ENCODE results near the gene AGAP2. TPM values are rescaled to one million over a fixed set of nuclear protein-coding genes. Genes with fewer than 3 reads are reported as not detected.

AGAP2 gene
- total RNA-seq, 1 experiment from 2014 or later: 0.40 TPM

DNA sequence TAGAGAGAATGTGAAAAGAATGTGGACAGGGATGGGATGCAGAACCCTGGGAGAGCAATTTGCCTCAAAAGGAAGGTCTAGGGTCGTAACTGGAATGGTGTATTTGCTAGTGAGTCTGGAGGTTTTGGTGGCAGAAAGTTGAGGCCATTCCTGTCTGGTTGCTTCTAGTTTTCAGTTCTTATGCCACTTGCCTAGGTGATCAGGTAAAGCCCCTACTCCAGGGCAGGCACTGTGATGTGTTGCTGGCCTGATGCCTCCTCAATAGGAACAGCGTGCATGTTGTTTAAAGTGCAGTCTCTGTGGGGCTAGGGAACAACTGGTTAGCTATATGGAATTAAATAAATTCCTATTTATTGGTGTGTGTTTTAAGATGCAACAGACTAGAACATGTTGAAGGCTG is 38.2 kb downstream of the AGAP2 start:
- ATAC-seq (no peak), DNase-seq (no peak)
- TF ChIP-seq, protein P1, sequence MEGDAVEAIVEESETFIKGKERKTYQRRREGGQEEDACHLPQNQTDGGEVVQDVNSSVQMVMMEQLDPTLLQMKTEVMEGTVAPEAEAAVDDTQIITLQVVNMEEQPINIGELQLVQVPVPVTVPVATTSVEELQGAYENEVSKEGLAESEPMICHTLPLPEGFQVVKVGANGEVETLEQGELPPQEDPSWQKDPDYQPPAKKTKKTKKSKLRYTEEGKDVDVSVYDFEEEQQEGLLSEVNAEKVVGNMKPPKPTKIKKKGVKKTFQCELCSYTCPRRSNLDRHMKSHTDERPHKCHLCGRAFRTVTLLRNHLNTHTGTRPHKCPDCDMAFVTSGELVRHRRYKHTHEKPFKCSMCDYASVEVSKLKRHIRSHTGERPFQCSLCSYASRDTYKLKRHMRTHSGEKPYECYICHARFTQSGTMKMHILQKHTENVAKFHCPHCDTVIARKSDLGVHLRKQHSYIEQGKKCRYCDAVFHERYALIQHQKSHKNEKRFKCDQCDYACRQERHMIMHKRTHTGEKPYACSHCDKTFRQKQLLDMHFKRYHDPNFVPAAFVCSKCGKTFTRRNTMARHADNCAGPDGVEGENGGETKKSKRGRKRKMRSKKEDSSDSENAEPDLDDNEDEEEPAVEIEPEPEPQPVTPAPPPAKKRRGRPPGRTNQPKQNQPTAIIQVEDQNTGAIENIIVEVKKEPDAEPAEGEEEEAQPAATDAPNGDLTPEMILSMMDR (conservative IDR thresholded peaks at IDR 0.05; ENCODE audit: low read depth, low read length): no peak
- TF ChIP-seq EZH2 (IDR thresholded peaks at IDR 0.05; ENCODE audit: low read length, unreplicated experiment) (no peak), EZH2phosphoT487 (IDR thresholded peaks at IDR 0.05; ENCODE audit: borderline replicate concordance, low read length) (no peak)
- CTCF ChIA-PET: no interaction called here
- POLR2A ChIA-PET (ENCODE audit: unreplicated experiment): no interaction called here
- Histone ChIP-seq H3K9ac (ENCODE audit: low read length) (no peak overlapping the region), H3K4me2 (ENCODE audit: low read length) (no peak overlapping the region), H4K20me1 (ENCODE audit: low read length) (no peaks in the 10 kb centered on the region), H3K36me3 (ENCODE audit: low read depth, low read length) (peaks cover 41% of the 10 kb centered on the region), H3F3A (ENCODE audit: low read length, unreplicated experiment) (no peaks in the 10 kb centered on the region), H3K27me3 (ENCODE audit: low read length) (no peaks in the 10 kb centered on the region), H3K79me2 (ENCODE audit: low read length) (peaks cover 6% of the 10 kb centered on the region), H3K9me3 (ENCODE audit: low read length) (no peaks in the 10 kb centered on the region), H3K4me1 (ENCODE audit: insufficient read depth, low read length) (no peaks in the 10 kb centered on the region), H2AFZ (ENCODE audit: low read length) (no peak overlapping the region), H3K9me2 (replicated peaks; ENCODE audit: low read length) (no peaks in the 10 kb centered on the region), H3K4me3 (ENCODE audit: low read length) (no peak overlapping the region), H3K27ac (ENCODE audit: low read length) (no peak overlapping the region)
- BruUV-seq (replicated peaks): no TSS peak
- intact Hi-C loops (cut with micrococcal nuclease): no loop called here

DNA sequence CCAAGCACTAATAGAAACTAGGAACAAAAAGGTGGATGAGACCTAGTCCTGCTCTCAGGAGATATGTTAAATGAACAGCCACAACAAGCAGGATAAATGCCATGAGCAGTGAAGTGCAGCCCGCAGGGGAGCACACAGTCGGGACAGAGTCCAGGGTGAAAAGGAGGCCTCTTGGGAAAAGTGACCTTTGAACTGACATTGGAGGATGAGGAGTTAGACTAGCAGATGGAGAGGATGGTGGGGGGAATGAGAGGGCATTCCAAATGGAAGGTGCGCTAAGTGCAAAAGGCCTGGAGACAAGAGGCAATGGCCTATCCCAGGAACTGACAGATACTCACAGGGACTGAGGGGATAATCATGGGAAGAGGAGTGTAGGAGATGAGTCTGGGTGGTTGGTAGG is 40.1 kb downstream of the AGAP2 start:
- H2AFZ ChIP-seq (ENCODE audit: low read length): no peak overlapping the region
- ChIA-PET POLR2A (ENCODE audit: unreplicated experiment) (no interaction called here), CTCF (no interaction called here)
- no peak for ATAC-seq
- H4K20me1 ChIP-seq (ENCODE audit: low read length): no peaks in the 10 kb centered on the region
- DNase-seq: no peak
- no TSS peak for BruUV-seq (replicated peaks)
- H3K9me3 ChIP-seq (ENCODE audit: low read length): no peaks in the 10 kb centered on the region
- H3K4me3 ChIP-seq (ENCODE audit: low read length): no peak overlapping the region
- peaks cover 34% of the 10 kb centered on the region for H3K36me3 ChIP-seq (ENCODE audit: low read depth, low read length)
- TF ChIP-seq EZH2phosphoT487 (IDR thresholded peaks at IDR 0.05; ENCODE audit: borderline replicate concordance, low read length) (no peak), EZH2 (IDR thresholded peaks at IDR 0.05; ENCODE audit: low read length, unreplicated experiment) (no peak)
- TF ChIP-seq, protein P1 (conservative IDR thresholded peaks at IDR 0.05; ENCODE audit: low read depth, low read length): no peak
- no peaks in the 10 kb centered on the region for H3K27me3 ChIP-seq (ENCODE audit: low read length)
- no peak overlapping the region for H3K27ac ChIP-seq (ENCODE audit: low read length)
- no peaks in the 10 kb centered on the region for H3F3A ChIP-seq (ENCODE audit: low read length, unreplicated experiment)
- no peak overlapping the region for H3K9ac ChIP-seq (ENCODE audit: low read length)
- intact Hi-C loops (cut with micrococcal nuclease): no loop called here
- H3K9me2 ChIP-seq (replicated peaks; ENCODE audit: low read length): no peaks in the 10 kb centered on the region
- peaks cover 16% of the 10 kb centered on the region for H3K79me2 ChIP-seq (ENCODE audit: low read length)
- peaks cover 7% of the 10 kb centered on the region for H3K4me1 ChIP-seq (ENCODE audit: insufficient read depth, low read length)
- no peak overlapping the region for H3K4me2 ChIP-seq (ENCODE audit: low read length)

DNA sequence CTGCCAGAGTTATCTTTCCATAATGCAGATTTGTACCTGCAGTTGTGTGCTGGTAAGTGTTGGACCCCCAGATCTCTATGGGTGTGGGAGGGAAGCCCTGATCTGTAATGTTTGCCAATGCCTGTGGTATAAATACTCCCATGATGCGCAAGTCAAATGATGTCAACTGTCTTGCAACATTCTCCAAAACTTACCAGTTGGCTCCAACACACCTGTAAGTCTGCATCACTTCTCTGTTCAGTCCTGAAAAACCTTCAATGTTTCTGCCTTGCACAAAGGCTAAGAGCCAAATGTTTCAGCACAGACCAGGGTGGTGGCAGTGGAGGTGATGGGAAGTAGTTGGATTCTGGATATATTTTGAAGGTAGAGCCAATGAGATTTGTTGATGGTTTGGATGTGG is 41.5 kb downstream of the AGAP2 start:
- no peak overlapping the region for H3K9ac ChIP-seq (ENCODE audit: low read length)
- no peak overlapping the region for H3K4me2 ChIP-seq (ENCODE audit: low read length)
- ATAC-seq (no peak), DNase-seq (no peak)
- H3K27ac ChIP-seq (ENCODE audit: low read length): no peak overlapping the region
- intact Hi-C loops (cut with micrococcal nuclease): no loop called here
- TF ChIP-seq EZH2phosphoT487 (IDR thresholded peaks at IDR 0.05; ENCODE audit: borderline replicate concordance, low read length) (no peak), EZH2 (IDR thresholded peaks at IDR 0.05; ENCODE audit: low read length, unreplicated experiment) (no peak)
- TF ChIP-seq, protein P1 (conservative IDR thresholded peaks at IDR 0.05; ENCODE audit: low read depth, low read length): no peak
- no peaks in the 10 kb centered on the region for H3K9me2 ChIP-seq (replicated peaks; ENCODE audit: low read length)
- no TSS peak for BruUV-seq (replicated peaks)
- POLR2A ChIA-PET (ENCODE audit: unreplicated experiment): no interaction called here
- no peaks in the 10 kb centered on the region for H3K9me3 ChIP-seq (ENCODE audit: low read length)
- no peaks in the 10 kb centered on the region for H3K27me3 ChIP-seq (ENCODE audit: low read length)
- no peaks in the 10 kb centered on the region for H4K20me1 ChIP-seq (ENCODE audit: low read length)
- H3F3A ChIP-seq (ENCODE audit: low read length, unreplicated experiment): no peaks in the 10 kb centered on the region
- no peak overlapping the region for H3K4me3 ChIP-seq (ENCODE audit: low read length)
- CTCF ChIA-PET: no interaction called here
- peaks cover 16% of the 10 kb centered on the region for H3K79me2 ChIP-seq (ENCODE audit: low read length)
- no peak overlapping the region for H2AFZ ChIP-seq (ENCODE audit: low read length)
- peaks cover 12% of the 10 kb centered on the region for H3K4me1 ChIP-seq (ENCODE audit: insufficient read depth, low read length)
- H3K36me3 ChIP-seq (ENCODE audit: low read depth, low read length): peaks cover 23% of the 10 kb centered on the region; the same call in 1 of the 2 replicates

Data from PC-3 (cell line).